Measurements from ENCODE around the gene SMAD3. TPM values are rescaled to one million over a fixed set of nuclear protein-coding genes. Genes with fewer than 3 reads are reported as not detected.
"Not testable (repeated sequence)": the region's sequence is repeated elsewhere in the genome, so short reads cannot be mapped to it uniquely, and the experiment has no call there.

SMAD3 gene
- total and polyA plus RNA-seq, 7 donors, result 2.9 to 47.6 (median 29.3) TPM

DNA sequence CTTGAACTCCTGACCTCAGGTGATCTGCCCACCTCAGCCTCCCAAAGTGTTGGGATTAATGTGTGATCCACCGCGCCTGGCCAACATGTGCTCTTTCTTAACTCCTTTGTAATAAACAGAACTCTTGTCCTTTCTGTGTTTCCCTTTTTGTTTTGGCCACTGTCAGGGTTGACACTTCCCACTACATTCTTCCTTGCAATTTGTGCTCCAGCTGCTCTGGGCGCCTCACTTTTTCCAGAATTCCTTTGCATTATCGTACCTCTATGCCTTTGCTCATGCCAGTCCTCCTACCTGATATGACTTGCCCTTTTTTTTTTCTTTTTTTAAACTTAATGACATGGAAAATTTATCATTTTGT, 38.8 kb upstream of the SMAD3 start:
- H3K27ac ChIP-seq, result no peak overlapping the region
- intact Hi-C loops (cut with DNase I), result loop anchor here in 1 of 2 donors (5.0 kb wide), 1 partner anchor 41 kb away; the partner anchor contains the start of gene SMAD3
- H3K27me3 ChIP-seq (ENCODE audit: insufficient read depth in 3 of 3, low read length in 2 of 3), result no peaks in the 10 kb centered on the region
- H3K36me3 ChIP-seq (ENCODE audit: insufficient read depth in 1 of 2, low read depth in 1 of 2), result no peaks in the 10 kb centered on the region
- DNase-seq (no peak), ATAC-seq (no peak)
- H3K9me3 ChIP-seq, result no peaks in the 10 kb centered on the region
- peaks cover 31% of the 10 kb centered on the region for H3K4me1 ChIP-seq
- TF ChIP-seq, protein P1, sequence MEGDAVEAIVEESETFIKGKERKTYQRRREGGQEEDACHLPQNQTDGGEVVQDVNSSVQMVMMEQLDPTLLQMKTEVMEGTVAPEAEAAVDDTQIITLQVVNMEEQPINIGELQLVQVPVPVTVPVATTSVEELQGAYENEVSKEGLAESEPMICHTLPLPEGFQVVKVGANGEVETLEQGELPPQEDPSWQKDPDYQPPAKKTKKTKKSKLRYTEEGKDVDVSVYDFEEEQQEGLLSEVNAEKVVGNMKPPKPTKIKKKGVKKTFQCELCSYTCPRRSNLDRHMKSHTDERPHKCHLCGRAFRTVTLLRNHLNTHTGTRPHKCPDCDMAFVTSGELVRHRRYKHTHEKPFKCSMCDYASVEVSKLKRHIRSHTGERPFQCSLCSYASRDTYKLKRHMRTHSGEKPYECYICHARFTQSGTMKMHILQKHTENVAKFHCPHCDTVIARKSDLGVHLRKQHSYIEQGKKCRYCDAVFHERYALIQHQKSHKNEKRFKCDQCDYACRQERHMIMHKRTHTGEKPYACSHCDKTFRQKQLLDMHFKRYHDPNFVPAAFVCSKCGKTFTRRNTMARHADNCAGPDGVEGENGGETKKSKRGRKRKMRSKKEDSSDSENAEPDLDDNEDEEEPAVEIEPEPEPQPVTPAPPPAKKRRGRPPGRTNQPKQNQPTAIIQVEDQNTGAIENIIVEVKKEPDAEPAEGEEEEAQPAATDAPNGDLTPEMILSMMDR (IDR thresholded peaks at IDR 0.05), result no peak
- H3K4me3 ChIP-seq, result no peak overlapping the region
- WGBS, 3 donors, result 63 to 75% (median 74%) methylated on average over 4 of the region's 4 CpGs

DNA sequence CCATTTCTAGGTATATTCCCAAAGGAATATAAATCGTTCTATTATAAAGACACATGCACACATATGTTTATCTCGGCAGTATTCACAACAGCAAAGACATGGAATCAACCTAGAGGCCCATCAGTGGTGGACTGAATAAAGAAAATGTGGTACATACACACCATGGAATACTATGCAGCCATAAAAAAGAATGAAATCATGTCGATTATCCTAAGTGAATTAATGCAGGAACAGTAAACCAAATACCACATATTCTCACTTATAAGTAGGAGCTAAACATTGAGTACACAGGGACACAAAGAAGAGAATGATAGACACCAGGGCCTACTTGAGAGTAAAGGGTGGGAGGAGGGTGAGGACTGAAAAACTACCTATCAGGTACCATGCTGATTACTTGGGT, 37.0 kb upstream of the SMAD3 start:
- H3K27me3 ChIP-seq (ENCODE audit: insufficient read depth in 3 of 3, low read length in 2 of 3); H3K36me3 ChIP-seq (ENCODE audit: insufficient read depth in 1 of 2, low read depth in 1 of 2); H3K4me3 ChIP-seq; H3K9me3 ChIP-seq; ATAC-seq; H3K27ac ChIP-seq; DNase-seq: not testable (repeated sequence)
- 87 to 89% (median 89%) methylated on average over 3 of the region's 3 CpGs for WGBS, 3 donors
- peaks cover 35% of the 10 kb centered on the region for H3K4me1 ChIP-seq
- intact Hi-C loops (cut with DNase I), result loop anchor here in 1 of 2 donors (5.0 kb wide), 1 partner anchor 39 kb away; the partner anchor contains the start of gene SMAD3

DNA sequence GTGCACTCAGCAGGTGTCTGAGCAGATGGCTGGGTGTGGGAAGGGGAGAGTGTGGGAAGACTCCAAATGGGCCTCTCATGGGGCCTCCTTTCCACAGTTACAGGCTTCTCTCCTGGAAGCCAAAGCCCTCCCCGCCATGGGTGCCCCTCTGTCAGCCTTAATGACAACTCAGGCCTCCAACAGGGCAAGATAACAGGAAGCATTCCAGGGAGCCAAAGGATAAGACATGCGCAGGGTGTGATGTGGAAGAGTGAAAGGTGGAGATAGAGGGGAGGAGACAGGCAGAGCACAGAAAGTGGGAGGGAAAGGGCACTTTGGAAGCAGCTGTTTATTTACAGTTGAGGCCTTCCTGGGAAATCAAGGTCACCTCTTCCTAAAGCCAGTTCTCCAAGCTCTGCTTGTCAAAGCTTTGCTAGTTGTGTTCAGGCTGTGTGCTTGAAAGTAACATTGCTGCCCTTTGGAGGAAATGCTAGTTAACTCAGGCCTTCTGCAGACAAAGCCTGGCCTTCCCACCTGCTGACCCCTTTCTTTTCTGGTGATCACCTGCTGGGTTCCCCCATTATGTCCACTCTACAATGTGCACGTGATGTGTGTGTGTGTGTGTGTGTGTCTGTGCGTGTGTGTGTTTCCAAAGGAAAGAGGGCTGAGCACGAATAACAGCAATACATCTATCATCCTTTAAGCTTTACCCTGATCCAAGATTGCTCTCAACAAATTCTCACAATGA, 35.2 kb upstream of the SMAD3 start:
- no peak overlapping the region for H3K4me3 ChIP-seq
- no peak for DNase-seq
- H3K27me3 ChIP-seq (ENCODE audit: insufficient read depth in 3 of 3, low read length in 2 of 3), result no peaks in the 10 kb centered on the region
- no peaks in the 10 kb centered on the region for H3K9me3 ChIP-seq
- H3K4me1 ChIP-seq, result peaks cover 19% of the 10 kb centered on the region
- no peaks in the 10 kb centered on the region for H3K36me3 ChIP-seq (ENCODE audit: insufficient read depth in 1 of 2, low read depth in 1 of 2)
- WGBS, 3 donors, result 87 to 92% (median 91%) methylated on average over 5 of the region's 5 CpGs
- TF ChIP-seq, protein P1 (IDR thresholded peaks at IDR 0.05), result no peak
- no peak overlapping the region for H3K27ac ChIP-seq
- intact Hi-C loops (cut with DNase I), result no loop called here
- ATAC-seq, result no peak

DNA sequence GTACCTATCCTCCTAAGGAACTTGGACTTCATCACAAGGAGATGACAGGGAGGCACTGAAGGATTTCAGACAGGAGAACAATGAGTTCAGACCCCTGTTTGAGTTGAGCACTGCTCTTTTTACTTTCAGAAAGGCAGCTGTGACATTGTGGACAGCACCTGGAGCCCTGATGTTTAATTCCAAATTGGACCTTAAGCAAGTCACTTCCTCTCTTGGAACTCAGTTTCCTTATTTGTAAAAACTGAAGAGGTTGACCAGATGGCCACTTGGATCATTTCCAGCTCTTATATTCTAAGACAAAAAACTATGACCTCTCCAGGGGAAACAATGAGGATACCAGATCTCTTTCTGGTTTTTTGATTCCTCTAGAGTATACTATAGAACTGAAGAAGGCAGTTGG, 34.1 kb upstream of the SMAD3 start:
- H3K4me1 ChIP-seq, result peaks cover 7% of the 10 kb centered on the region
- H3K27me3 ChIP-seq (ENCODE audit: insufficient read depth in 3 of 3, low read length in 2 of 3), result no peaks in the 10 kb centered on the region
- H3K27ac ChIP-seq, result no peak overlapping the region
- no peaks in the 10 kb centered on the region for H3K36me3 ChIP-seq (ENCODE audit: insufficient read depth in 1 of 2, low read depth in 1 of 2)
- TF ChIP-seq, protein P1 (IDR thresholded peaks at IDR 0.05), result no peak
- no peak for DNase-seq
- ATAC-seq, result no peak
- intact Hi-C loops (cut with DNase I), result no loop called here
- H3K4me3 ChIP-seq, result no peak overlapping the region
- H3K9me3 ChIP-seq, result no peaks in the 10 kb centered on the region

DNA sequence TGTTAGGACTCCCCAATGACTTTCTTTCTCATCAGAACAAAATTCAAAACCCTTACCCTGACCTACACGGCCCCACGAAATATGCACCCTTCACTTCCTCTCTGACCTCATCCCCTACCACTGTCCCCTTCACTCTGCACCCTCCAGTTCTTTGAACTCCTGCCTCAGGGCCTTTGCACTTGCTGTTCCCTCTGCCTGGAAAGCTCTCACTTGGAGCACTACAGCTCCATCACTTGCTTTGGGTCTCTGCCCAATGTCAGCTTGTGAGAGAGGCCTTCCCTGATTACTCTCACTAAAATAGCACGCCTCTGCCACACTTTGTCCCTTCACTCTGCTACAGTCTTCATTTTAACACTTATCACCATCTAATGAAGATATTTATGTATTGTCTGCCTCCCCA, 32.8 kb upstream of the SMAD3 start:
- no peaks in the 10 kb centered on the region for H3K27me3 ChIP-seq (ENCODE audit: insufficient read depth in 3 of 3, low read length in 2 of 3)
- no peak overlapping the region for H3K4me3 ChIP-seq
- H3K27ac ChIP-seq, result no peak overlapping the region
- intact Hi-C loops (cut with DNase I), result no loop called here
- TF ChIP-seq, protein P1 (IDR thresholded peaks at IDR 0.05), result no peak
- H3K9me3 ChIP-seq, result no peaks in the 10 kb centered on the region
- 80 to 91% (median 89%) methylated on average over 3 of the region's 3 CpGs for whole genome bisulfite sequencing, 3 donors
- no peak for DNase-seq
- no peaks in the 10 kb centered on the region for H3K36me3 ChIP-seq (ENCODE audit: insufficient read depth in 1 of 2, low read depth in 1 of 2)
- ATAC-seq, result no peak
- peaks cover 5% of the 10 kb centered on the region for H3K4me1 ChIP-seq
